Breast epithelium (tissue), 3 donors: ENCODE data around the gene PARP11.

ENCODE experiments used
- CTCF ChIP-seq, 3 donors: fragments of 450-650 bp; IDR thresholded peaks; one replicate each; pipeline ENCODE4 v1.5.1; 2016 to 2017; ENCODE audit warnings: antibody characterized with exemption in 3 of 3, mild to moderate bottlenecking in 3 of 3, moderate library complexity in 3 of 3
- POLR2A ChIP-seq: fragments of 450-650 bp; IDR thresholded peaks from one replicate; pipeline ENCODE4 v1.6.1; 2016; ENCODE audit warnings: antibody characterized with exemption, mild to moderate bottlenecking, moderate library complexity
- POLR2AphosphoS5 ChIP-seq, 3 donors: sonication (generic); formaldehyde crosslinking; IDR thresholded peaks; one replicate each; pipeline ENCODE4 v1.6.1; 2017; ENCODE audit warnings: antibody characterized with exemption in 3 of 3

- TF ChIP-seq POLR2AphosphoS5 (IDR thresholded peaks at IDR 0.05) (no peak), CTCF (IDR thresholded peaks at IDR 0.05) (no peak), POLR2A (no peak)
These were observed 32.5 kb upstream of the PARP11 start for GRCh38 chr12:3905664-3906063.
